ENCODE measurements around the gene NOL9.

The NOL9 gene

DNA sequence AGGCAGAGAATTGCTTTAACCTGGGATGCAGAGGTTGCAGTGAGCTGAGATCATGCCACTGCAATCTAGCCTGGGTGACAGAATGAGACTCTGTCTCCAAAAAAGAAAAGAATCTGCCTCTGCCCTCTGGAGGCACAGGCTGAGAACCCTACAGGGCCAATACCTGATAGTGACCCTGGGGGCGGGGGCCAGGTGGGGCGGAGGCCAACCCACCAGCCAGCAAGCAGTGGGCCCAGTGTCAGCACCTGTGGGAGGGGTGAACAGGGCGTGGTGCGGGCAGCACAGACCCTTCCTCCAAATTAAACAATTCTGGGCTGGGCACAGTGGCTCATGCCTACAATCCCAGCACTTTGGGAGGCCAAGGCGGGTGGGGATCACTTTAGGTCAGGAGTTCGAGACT, 43.8 kb downstream of the NOL9 start:
- H3K9ac ChIP-seq (ENCODE audit: low read length) = no peak overlapping the region
- H3K9me3 ChIP-seq (ENCODE audit: insufficient read depth, low read length) = no peaks in the 10 kb centered on the region
- H3K36me3 ChIP-seq (replicated peaks; ENCODE audit: low read depth, low read length) = no peaks in the 10 kb centered on the region
- no peak overlapping the region for H3K4me2 ChIP-seq (ENCODE audit: low read length)
- H4K20me1 ChIP-seq (ENCODE audit: insufficient read depth, low read length) = no peaks in the 10 kb centered on the region
- H3K4me3 ChIP-seq (ENCODE audit: low read length) = no peak overlapping the region
- H2AFZ ChIP-seq (ENCODE audit: low read depth, low read length) = no peak overlapping the region
- H3K79me2 ChIP-seq (ENCODE audit: low read length) = no peaks in the 10 kb centered on the region
- H3K27ac ChIP-seq (ENCODE audit: low read length) = no peak overlapping the region
- H3K27me3 ChIP-seq (ENCODE audit: low read depth, low read length) = no peaks in the 10 kb centered on the region
- peaks cover 7% of the 10 kb centered on the region for H3K4me1 ChIP-seq (ENCODE audit: low read length)
- TF ChIP-seq, protein P1, sequence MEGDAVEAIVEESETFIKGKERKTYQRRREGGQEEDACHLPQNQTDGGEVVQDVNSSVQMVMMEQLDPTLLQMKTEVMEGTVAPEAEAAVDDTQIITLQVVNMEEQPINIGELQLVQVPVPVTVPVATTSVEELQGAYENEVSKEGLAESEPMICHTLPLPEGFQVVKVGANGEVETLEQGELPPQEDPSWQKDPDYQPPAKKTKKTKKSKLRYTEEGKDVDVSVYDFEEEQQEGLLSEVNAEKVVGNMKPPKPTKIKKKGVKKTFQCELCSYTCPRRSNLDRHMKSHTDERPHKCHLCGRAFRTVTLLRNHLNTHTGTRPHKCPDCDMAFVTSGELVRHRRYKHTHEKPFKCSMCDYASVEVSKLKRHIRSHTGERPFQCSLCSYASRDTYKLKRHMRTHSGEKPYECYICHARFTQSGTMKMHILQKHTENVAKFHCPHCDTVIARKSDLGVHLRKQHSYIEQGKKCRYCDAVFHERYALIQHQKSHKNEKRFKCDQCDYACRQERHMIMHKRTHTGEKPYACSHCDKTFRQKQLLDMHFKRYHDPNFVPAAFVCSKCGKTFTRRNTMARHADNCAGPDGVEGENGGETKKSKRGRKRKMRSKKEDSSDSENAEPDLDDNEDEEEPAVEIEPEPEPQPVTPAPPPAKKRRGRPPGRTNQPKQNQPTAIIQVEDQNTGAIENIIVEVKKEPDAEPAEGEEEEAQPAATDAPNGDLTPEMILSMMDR (IDR thresholded peaks at IDR 0.05; ENCODE audit: low read depth, low read length) = no peak
- TF ChIP-seq EZH2phosphoT487 (IDR thresholded peaks at IDR 0.05; ENCODE audit: low read depth) = no peak

DNA sequence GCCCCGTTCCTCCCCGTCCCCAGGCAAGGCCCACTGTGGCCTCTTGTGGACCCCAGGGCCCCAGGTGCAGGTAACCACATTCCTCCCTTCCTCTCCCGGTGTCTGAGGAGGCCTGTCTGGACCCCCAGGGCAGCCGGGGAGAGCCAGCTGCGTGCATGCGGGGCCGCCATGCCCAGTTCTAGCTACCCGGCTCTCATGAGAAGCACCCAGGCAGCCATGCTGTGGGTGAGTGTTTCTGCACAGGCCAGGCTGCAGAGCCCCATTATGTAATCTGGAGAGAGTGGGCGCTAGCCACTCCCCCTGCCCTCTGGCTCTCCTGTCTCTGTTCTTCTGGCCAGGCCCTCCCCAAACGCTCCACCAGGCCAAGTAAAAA, 44.4 kb downstream of the NOL9 start:
- H2AFZ ChIP-seq (ENCODE audit: low read depth, low read length) = no peak overlapping the region
- no peak overlapping the region for H3K27ac ChIP-seq (ENCODE audit: low read length)
- H3K27me3 ChIP-seq (ENCODE audit: low read depth, low read length) = no peaks in the 10 kb centered on the region
- no peak overlapping the region for H3K9ac ChIP-seq (ENCODE audit: low read length)
- H3K79me2 ChIP-seq (ENCODE audit: low read length) = no peaks in the 10 kb centered on the region
- no peak overlapping the region for H3K4me3 ChIP-seq (ENCODE audit: low read length)
- no peak overlapping the region for H3K4me2 ChIP-seq (ENCODE audit: low read length)
- H3K36me3 ChIP-seq (replicated peaks; ENCODE audit: low read depth, low read length) = no peaks in the 10 kb centered on the region
- no peaks in the 10 kb centered on the region for H3K9me3 ChIP-seq (ENCODE audit: insufficient read depth, low read length)
- no peak for TF ChIP-seq EZH2phosphoT487 (IDR thresholded peaks at IDR 0.05; ENCODE audit: low read depth)
- TF ChIP-seq, protein P1 (IDR thresholded peaks at IDR 0.05; ENCODE audit: low read depth, low read length) = no peak
- no peaks in the 10 kb centered on the region for H4K20me1 ChIP-seq (ENCODE audit: insufficient read depth, low read length)
- peaks cover 7% of the 10 kb centered on the region for H3K4me1 ChIP-seq (ENCODE audit: low read length)

DNA sequence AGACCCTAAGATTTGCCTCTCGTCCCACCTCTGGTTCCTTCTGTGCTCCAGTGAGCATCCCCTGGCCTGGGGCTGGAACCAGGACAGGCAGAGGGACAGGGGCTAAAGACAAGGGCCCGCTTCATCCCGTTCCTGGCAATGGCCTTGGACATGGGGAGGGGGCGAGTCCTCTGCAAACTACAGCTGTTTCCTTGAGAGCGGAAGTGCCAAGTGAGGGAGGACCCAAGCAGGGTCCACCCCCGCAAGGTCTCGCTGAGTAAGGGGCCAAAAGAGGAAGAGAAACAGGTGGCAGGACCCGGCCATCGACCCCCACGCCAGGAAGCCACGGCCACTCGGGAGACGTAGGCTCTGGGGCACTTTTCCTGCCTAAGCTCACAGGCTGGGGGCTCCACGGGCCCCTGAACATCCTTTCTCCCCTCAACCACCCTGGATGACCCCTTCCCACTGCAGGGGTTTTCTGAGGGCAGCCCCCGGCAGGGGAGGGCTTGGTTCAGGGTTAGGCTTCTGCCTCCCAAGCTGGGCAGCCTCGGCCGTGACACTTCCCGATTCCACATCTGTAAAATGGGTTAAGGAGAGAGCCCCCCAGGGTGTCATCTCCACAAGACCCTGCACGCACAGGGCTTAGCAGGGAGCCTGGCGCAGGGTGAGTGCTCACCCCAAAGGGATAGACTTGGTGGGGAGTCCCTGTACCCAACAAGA, 44.9 kb downstream of the NOL9 start:
- no peaks in the 10 kb centered on the region for H3K27me3 ChIP-seq (ENCODE audit: low read depth, low read length)

DNA sequence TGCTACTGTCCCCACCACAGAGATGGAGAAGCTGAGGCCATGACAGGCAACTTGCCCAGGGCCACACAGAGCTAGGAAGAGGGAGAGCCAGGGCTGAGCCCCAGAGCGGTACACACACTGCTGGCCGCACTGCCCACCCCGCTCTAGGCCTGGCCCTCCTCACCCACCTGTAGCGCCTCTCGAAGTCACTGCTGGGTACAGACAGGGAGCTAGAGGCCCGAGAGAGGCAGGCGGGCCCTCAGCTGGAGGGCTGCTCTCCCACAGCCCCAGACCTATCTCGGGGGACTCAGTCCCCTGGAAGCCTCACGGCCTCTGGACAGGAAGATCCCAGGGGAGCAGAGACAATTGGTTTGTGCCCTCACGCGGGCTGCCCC, 45.5 kb downstream of the NOL9 start:
- Histone ChIP-seq H3K27me3 (ENCODE audit: low read depth, low read length) (no peaks in the 10 kb centered on the region), H3K79me2 (ENCODE audit: low read length) (no peaks in the 10 kb centered on the region), H3K4me1 (ENCODE audit: low read length) (peaks cover 7% of the 10 kb centered on the region), H3K9me3 (ENCODE audit: insufficient read depth, low read length) (no peaks in the 10 kb centered on the region), H3K9ac (ENCODE audit: low read length) (no peak overlapping the region), H2AFZ (ENCODE audit: low read depth, low read length) (no peak overlapping the region), H3K4me2 (ENCODE audit: low read length) (no peak overlapping the region), H4K20me1 (ENCODE audit: insufficient read depth, low read length) (no peaks in the 10 kb centered on the region), H3K27ac (ENCODE audit: low read length) (no peak overlapping the region), H3K36me3 (replicated peaks; ENCODE audit: low read depth, low read length) (no peaks in the 10 kb centered on the region), H3K4me3 (ENCODE audit: low read length) (no peak overlapping the region)
- no peak for TF ChIP-seq EZH2phosphoT487 (IDR thresholded peaks at IDR 0.05; ENCODE audit: low read depth)
- TF ChIP-seq, protein P1 (IDR thresholded peaks at IDR 0.05; ENCODE audit: low read depth, low read length) = no peak

More for the DNA sequence above, 44.9 kb downstream of the NOL9 start:
- H3K79me2 ChIP-seq (ENCODE audit: low read length) = no peaks in the 10 kb centered on the region
- H3K9ac ChIP-seq (ENCODE audit: low read length) = no peak overlapping the region
- no peaks in the 10 kb centered on the region for H3K36me3 ChIP-seq (replicated peaks; ENCODE audit: low read depth, low read length)
- no peak overlapping the region for H2AFZ ChIP-seq (ENCODE audit: low read depth, low read length)
- H3K4me2 ChIP-seq (ENCODE audit: low read length) = no peak overlapping the region
- no peaks in the 10 kb centered on the region for H4K20me1 ChIP-seq (ENCODE audit: insufficient read depth, low read length)
- peaks cover 7% of the 10 kb centered on the region for H3K4me1 ChIP-seq (ENCODE audit: low read length)
- H3K4me3 ChIP-seq (ENCODE audit: low read length) = no peak overlapping the region
- TF ChIP-seq, protein P1 (IDR thresholded peaks at IDR 0.05; ENCODE audit: low read depth, low read length) = no peak
- no peak for TF ChIP-seq EZH2phosphoT487 (IDR thresholded peaks at IDR 0.05; ENCODE audit: low read depth)
- H3K27ac ChIP-seq (ENCODE audit: low read length) = no peak overlapping the region
- H3K9me3 ChIP-seq (ENCODE audit: insufficient read depth, low read length) = no peaks in the 10 kb centered on the region
